ENCODE results near the gene DMBX1. TPM values are rescaled to one million over a fixed set of nuclear protein-coding genes. Genes with fewer than 3 reads are reported as not detected.
A peak's percentile ranks its signal among the peaks of the same experiment; 100 is the strongest.

Gene DMBX1
- total RNA-seq, 2 donors from 2014 or later = 5.7 to 16.6 TPM

DNA sequence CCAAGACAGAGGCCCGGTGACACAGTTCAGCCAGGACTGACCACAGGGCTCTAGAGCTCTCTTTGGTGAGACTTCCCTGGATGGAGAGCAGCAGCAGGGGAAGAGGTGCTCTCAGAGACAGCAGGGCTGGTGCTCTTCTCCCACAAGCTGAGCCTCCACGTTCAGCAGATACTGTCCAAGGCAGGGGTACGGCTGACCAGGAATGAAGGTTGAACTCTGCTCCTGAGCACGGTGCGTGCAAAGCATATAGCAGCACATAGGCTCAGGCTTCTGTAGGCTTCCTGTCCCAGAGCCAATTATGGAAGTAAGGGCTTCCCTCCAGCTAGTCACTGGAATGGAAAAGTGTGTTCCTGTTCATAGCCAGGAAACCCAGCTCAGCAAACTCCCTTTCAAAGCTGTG lies 23.9 kb downstream of the DMBX1 start:
- Histone ChIP-seq H3K4me1 (ENCODE audit: control insufficient read depth, insufficient read depth, low read length) (peaks cover 21% of the 10 kb centered on the region), H3K9ac (ENCODE audit: extremely low read depth, low read length, poor library complexity, severe bottlenecking) (no peak overlapping the region), H3K4me3 (ENCODE audit: low read length) (no peak overlapping the region), H3K27me3 (ENCODE audit: control insufficient read depth, insufficient read depth, low read length, poor library complexity, severe bottlenecking) (peaks cover 18% of the 10 kb centered on the region), H3K27ac (ENCODE audit: low read depth, low read length) (no peak overlapping the region), H3K9me3 (ENCODE audit: control insufficient read depth, low read length) (no peaks in the 10 kb centered on the region), H3K36me3 (ENCODE audit: control insufficient read depth, insufficient read depth, low read length) (no peaks in the 10 kb centered on the region)
- no peak overlapping the region for H3K27ac Mint-ChIP-seq
- TF ChIP-seq CTCF (conservative IDR thresholded peaks at IDR 0.05) = no peak
- DNase-seq = no peak
- no peaks in the 10 kb centered on the region for H3K36me3 Mint-ChIP-seq (ENCODE audit: low read depth)
- 75 to 80% methylated on average over 5 of the region's 5 CpGs for WGBS, 2 experiments (ENCODE audit: insufficient coverage in 1 of 2, insufficient read length in 1 of 2)
- H3K4me3 Mint-ChIP-seq = no peak overlapping the region
- H3K9me3 Mint-ChIP-seq = no peaks in the 10 kb centered on the region
- peaks cover 50% of the 10 kb centered on the region for H3K4me1 Mint-ChIP-seq
- H3K27me3 Mint-ChIP-seq (ENCODE audit: insufficient read depth) = peaks cover 73% of the 10 kb centered on the region

GRCh38 chr1:46515576-46515975 lies 25.9 kb downstream of the DMBX1 start:
- Histone ChIP-seq H3K27me3 (ENCODE audit: control insufficient read depth, insufficient read depth, low read length, poor library complexity, severe bottlenecking) (peaks cover 8% of the 10 kb centered on the region), H3K27ac (ENCODE audit: low read depth, low read length) (no peak overlapping the region), H3K36me3 (ENCODE audit: control insufficient read depth, insufficient read depth, low read length) (no peaks in the 10 kb centered on the region), H3K9me3 (ENCODE audit: control insufficient read depth, low read length) (no peaks in the 10 kb centered on the region), H3K4me1 (ENCODE audit: control insufficient read depth, insufficient read depth, low read length) (peaks cover 32% of the 10 kb centered on the region), H3K9ac (ENCODE audit: extremely low read depth, low read length, poor library complexity, severe bottlenecking) (no peak overlapping the region), H3K4me3 (ENCODE audit: low read length) (no peak overlapping the region)
- Mint-ChIP-seq H3K27me3 (ENCODE audit: insufficient read depth) (peaks cover 73% of the 10 kb centered on the region), H3K9me3 (no peaks in the 10 kb centered on the region), H3K4me1 (peaks cover 65% of the 10 kb centered on the region), H3K4me3 (no peak overlapping the region), H3K27ac (no peak overlapping the region), H3K36me3 (ENCODE audit: low read depth) (no peaks in the 10 kb centered on the region)
- 92 to 100% methylated on average over 3 to 6 of the region's 6 CpGs for WGBS, 2 experiments (ENCODE audit: insufficient coverage in 1 of 2, insufficient read length in 1 of 2)
- peak; percentile 49 for DNase-seq
- no peak for TF ChIP-seq CTCF (conservative IDR thresholded peaks at IDR 0.05)

- peaks cover 67% of the 10 kb centered on the region for H3K4me1 Mint-ChIP-seq
- H3K36me3 Mint-ChIP-seq (ENCODE audit: low read depth) = no peaks in the 10 kb centered on the region
- no peak overlapping the region for H3K4me3 ChIP-seq (ENCODE audit: low read length)
- DNase-seq = peak; percentile 53
- H3K9me3 ChIP-seq (ENCODE audit: control insufficient read depth, low read length) = no peaks in the 10 kb centered on the region
- H3K4me1 ChIP-seq (ENCODE audit: control insufficient read depth, insufficient read depth, low read length) = peaks cover 32% of the 10 kb centered on the region
- no peak overlapping the region for H3K27ac ChIP-seq (ENCODE audit: low read depth, low read length)
- peak overlapping the region; percentile 13 for H3K4me3 Mint-ChIP-seq
- H3K9me3 Mint-ChIP-seq = no peaks in the 10 kb centered on the region
- WGBS, 2 experiments (ENCODE audit: insufficient coverage in 1 of 2, insufficient read length in 1 of 2) = 69 to 72% methylated on average over 10 to 12 of the region's 12 CpGs
- H3K27me3 Mint-ChIP-seq (ENCODE audit: insufficient read depth) = peaks cover 73% of the 10 kb centered on the region
- no peak overlapping the region for H3K9ac ChIP-seq (ENCODE audit: extremely low read depth, low read length, poor library complexity, severe bottlenecking)
- H3K36me3 ChIP-seq (ENCODE audit: control insufficient read depth, insufficient read depth, low read length) = no peaks in the 10 kb centered on the region
- H3K27ac Mint-ChIP-seq = peak overlapping the region; percentile 53
- peaks cover 8% of the 10 kb centered on the region for H3K27me3 ChIP-seq (ENCODE audit: control insufficient read depth, insufficient read depth, low read length, poor library complexity, severe bottlenecking)
- no peak for TF ChIP-seq CTCF (conservative IDR thresholded peaks at IDR 0.05)
These were observed 26.7 kb downstream of the DMBX1 start for GRCh38 chr1:46516200-46516950.

All from endodermal cell (in vitro differentiated cells).